HG02642 (cell line): ENCODE data around the gene PLAC1.

Experiments used
- ATAC-seq: cut with Tn5 transposase; IDR thresholded peaks from one replicate; pipeline ENCODE4 v1.9.1; 2021; ENCODE audit warnings: mild to moderate bottlenecking; ENCODE audit not compliant: unreplicated experiment, poor library complexity

Gene PLAC1

DNA sequence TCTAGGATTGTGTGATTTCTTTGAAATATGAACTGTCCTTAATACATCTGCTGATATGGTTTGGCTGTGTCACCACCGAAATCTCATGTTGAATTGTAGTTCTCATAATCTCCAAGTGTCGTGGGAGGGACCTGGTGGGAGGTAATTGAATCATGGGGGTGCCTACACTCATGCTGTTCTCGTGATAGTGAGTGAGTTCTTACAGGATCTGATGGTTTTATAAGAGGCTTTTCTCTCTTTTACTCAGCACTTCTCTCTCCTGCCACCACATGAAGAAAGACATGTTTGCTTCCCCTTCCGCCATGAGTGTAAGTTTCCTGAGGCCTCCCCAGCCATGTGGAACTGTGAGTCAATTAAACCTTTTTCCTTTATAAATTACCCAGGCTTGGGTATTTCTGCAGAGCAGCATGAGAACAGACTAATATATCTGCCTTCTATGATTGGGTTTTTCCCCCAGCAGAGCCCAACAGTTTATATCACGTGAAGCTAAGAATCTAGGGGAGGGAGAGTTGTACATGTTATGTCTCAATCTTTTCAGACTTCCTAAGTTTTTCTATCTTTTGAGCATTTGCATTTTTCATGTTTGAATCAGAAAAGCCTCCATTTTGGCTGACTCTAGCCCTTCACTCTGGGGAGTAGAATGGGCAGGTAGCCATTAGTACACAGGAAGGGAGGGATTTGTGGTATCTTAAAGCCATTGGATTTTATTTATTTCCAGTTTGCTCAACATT is 58.9 kb downstream of the PLAC1 start:
- ATAC-seq = no peak

DNA sequence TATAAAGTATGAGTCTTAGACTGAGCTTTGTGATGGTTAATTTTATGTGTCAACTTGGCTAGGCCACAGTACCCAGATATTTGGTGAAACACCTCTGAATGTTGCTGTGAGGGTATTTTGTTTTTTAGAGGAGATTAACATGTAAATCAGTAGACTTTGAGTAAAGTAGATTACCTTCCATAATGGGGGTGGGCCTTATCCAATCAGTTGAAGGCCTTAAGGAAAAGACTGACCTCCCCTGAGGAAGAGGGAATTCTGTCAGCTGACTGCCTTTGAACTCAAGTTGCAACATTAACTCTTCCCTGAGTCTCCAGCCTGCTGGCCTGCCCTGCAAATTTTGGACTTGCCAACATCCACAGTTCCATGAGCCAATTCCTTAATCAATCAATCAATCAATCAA is 66.0 kb downstream of the PLAC1 start:
- no peak for ATAC-seq

DNA sequence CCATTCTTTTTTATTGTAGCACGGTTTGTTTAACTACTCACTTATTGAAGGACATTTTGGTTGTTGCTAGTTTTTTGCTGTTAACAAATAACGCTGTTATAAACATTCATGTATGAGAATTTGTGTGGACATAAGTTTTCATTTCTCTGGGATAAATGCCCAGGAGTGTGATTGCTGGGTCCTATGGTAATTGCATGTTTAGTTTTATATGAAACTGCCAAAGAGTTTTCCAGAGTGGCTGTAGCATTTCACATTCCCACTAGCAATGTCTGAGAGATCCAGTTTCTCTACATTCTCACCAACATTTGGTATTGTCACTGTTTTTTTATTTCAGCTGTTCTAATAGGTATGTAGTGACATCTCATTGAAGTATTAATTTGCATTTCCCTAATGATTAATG is 66.8 kb downstream of the PLAC1 start:
- no peak for ATAC-seq

GRCh38 chrX:134588806-134589205 is 69.5 kb downstream of the PLAC1 start:
- ATAC-seq = no peak

- no peak for ATAC-seq
Measured at GRCh38 chrX:134580907-134581306, 77.4 kb downstream of the PLAC1 start.

DNA sequence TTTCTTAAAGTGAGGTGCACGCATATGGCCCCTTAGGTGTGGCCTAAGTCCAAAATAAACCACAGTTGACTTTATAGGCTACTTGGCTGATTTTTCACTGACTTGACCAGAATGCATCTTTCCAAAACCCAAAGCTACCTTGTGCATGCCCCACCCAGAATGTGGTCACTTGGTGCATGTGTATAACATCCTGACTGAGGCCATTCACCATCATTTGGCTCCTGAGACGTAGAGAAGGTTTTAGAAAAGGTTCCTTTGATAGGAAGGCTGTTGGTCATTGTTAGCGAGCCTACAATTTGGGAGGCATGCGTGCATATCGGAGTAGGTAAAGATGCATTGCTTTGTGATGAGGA is 84.6 kb downstream of the PLAC1 start:
- ATAC-seq = no peak

DNA sequence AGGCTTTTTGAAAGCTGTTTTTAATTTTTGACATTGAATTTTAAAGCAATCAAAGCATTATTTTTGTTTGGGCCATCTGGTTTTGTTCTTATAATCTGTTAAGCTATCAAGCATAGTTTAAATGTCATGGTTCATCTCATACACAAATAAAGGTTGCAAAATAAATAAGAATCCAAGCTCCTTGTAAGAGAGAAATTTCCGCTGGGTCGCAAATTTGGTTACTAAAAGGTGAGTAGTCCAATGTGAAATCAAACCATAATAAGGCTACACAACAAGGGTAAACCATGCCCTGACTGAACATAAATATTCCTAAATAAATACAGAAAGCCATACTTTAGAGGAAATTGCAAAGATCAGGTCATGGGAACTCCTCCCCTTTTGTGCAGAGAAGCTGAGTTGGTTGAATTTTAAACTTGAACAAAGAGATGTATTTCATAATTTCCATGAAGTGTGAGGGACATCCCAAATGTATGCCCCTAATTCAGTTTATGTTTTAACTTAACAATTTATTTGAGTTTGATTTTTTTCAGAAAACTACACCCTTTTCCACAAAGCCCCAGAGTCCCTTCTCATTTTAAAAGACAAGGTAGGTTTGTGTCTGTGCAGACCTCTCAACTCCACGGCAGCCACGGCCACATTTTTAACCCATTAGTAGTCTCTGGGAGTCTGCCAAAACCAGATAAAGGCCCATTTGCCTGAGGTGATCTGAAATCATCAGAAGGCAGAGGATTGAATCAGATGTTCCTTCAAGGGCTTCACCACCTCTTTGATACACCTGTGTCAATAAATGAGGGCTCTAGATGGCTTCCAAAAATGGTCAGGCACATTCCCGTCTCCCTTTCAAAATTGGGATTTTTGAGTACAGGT is 85.2 kb downstream of the PLAC1 start:
- no peak for ATAC-seq

GRCh38 chrX:134571796-134572195 is 86.5 kb downstream of the PLAC1 start:
- no peak for ATAC-seq

DNA sequence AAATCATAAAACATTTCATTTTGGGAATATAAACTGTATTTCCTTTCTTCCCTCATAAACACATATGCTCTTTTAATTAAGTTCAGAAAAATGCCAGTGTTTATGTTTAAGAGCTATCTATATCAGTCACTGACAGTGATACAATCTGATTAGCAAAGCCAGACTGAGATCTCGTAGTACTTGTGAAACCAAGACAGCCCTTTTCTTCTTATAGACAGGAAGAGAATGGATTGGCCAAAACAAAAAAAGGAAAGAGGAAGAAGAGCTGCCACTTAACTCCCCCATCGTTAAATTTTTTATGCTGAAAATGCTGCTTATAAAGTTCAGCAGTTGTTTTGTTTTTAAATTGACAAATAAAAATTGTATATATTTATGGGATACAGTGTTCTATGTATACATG is 87.4 kb downstream of the PLAC1 start:
- ATAC-seq = no peak

- ATAC-seq = no peak
Measured at GRCh38 chrX:134570509-134570846, 87.8 kb downstream of the PLAC1 start.

DNA sequence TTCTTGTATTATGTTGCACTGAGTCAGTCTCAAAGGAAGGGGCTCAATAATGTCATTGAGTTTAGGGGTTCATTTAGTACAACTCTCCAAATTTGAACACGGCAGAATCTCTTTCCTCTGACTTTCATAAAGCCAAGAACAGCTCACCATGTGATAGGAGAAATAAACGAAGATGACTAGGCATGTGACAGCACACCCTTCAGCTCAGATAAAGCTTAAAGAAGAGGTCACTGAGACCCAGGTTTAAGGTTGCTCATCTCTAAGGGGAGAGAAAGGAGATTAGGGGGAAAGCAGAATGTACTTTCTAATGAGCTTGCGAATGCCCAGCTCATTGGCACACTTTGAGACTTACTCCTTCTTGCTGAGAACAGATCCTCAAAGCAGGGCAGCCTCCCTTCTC is 89.0 kb downstream of the PLAC1 start:
- no peak for ATAC-seq

GRCh38 chrX:134568285-134569016 is 89.8 kb downstream of the PLAC1 start:
- ATAC-seq = no peak

DNA sequence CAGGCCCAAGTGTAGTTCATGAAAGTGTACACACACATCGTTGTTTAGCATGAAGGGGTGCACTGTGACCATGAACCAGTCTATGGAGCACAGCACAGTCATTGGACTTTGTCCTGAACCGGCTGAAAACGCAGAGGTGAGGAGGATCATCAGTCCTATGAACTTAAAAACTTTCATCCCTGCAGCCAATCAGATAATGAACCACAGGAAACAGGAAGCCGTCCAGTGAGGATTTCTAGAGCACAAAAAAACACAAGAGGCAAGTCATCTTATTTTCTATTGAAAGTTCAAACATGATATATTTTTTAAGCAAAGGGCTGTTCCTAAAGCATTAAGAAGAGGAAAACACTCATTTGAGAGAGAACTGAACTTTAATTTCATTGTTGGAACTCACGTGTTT is 91.8 kb downstream of the PLAC1 start:
- no peak for ATAC-seq

GRCh38 chrX:134562002-134562401 is 96.3 kb downstream of the PLAC1 start:
- ATAC-seq = no peak

GRCh38 chrX:134558133-134558532 is 100.1 kb downstream of the PLAC1 start:
- ATAC-seq = no peak

DNA sequence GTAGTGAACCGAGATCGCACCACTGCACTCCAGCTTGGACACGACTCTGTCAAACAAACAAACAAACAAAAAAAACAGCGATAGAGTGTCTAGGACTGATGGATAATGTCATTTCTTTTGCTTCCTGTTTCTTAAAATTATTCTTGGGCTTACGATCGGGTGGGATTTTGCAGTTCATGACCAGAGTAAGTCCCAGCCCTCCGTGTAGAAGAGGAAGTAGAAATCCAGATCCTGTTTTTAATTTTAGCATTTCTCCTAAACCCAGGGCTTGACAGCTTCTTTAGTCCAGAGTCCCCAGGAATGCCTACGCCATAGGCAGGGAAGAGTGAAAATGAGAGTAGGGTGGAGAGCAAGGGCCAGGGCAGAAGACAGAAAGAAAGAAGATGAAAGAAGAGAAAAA is 104.0 kb downstream of the PLAC1 start:
- ATAC-seq = no peak

DNA sequence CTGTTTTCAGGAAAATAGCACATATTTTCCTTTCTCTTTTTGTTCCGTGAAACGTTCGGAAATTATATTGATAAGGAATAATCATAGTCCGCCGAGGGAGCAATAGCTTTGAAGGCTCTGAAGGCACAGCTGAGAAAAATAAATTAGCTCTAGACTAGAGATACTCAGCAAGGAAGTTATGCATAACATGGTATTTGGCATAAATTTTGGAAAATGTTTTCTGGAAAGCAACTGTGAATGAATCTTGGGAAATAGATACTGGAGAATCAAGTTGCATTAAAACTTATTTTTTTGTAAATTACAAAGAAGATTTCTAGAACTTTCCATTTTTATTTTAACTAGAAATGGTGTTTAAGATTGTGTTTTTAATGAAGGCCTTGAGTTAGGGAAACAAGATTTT is 105.9 kb downstream of the PLAC1 start:
- no peak for ATAC-seq

DNA sequence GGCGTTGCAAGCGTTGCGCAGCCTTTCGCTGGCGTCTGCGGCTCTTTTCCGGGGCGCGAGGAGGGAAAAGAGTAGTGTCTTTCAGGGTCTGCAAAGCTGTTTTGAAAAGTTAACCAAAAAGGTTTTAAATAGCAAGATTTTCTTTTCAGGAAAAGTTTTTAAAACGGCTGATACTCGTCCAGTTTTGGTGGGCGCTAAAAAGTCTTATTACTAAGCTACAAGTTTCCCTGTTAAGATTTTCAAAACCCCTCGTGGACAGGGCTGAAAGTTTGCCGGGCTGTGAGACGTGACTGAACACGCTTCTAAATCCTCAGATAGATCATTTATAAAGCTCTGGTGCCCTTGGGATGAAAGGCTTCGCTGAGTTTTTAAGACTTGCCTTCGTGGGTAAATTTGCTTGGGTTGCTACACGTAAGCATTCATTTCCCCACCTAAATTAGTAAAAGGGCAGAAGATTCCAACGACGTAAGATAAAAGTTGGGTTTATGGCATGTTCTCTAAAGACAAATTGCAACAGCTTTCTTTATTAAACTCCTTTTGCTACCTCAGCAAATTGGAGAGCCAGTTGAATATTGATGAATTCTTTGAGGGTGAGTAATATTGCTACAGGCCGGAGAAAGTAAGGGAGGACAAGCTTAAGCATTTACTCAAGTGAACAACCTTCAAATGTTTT is 106.8 kb downstream of the PLAC1 start:
- no peak for ATAC-seq

DNA sequence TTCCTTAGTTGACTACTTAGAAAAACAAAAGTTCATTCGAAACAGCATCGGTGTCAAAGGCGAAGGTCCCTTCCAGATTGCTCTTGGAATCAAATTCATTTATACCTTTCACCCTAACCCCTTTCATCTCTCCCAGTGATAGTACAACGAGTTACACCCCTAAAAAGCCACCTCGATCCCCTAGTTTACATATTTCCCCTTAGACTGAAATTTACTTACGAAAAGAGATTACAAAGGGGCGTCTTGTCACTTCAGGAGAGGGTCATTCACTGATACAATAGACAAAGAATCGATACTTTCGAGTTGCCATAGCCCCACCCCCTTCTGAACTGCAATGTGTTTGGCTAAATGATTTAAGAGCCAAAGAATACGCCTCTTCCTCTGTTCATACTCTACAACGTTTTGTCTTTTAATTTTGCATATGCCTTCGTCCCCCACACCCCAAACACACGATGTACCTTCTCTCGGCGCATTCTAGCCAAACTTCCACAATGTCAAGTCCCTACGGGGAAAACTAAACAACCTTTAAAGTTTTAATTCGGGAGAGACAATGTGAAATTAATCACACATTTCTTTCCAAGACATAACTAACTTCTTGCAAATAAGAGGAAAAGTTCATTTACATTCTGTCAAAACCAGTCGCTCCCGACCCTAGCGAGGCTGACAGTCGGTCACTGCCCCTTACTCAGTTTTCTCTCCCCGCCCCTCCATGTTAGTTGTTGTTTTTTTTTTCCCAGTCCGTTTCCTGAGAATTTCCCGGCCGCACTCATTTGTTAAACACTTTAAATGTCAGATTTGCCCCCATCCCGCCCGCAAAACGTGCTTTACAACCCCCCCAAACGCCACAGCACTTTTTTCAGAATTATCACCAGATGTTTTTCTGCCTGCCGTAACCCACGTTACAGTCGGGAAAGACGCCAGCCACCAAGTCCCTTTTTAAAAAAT is 109.7 kb downstream of the PLAC1 start:
- no peak for ATAC-seq
